Measurements from ENCODE around the gene FOXL2. TPM values are rescaled to one million over a fixed set of nuclear protein-coding genes. Genes with fewer than 3 reads are reported as not detected.

Gene FOXL2
- total RNA-seq, 1 experiment from 2014 or later = 0.22 TPM

- no peaks in the 10 kb centered on the region for H3K79me2 ChIP-seq (ENCODE audit: insufficient read depth, low read length)
- no peak overlapping the region for H2BK12ac ChIP-seq (ENCODE audit: insufficient read length, low read depth, low read length)
- H3K27ac ChIP-seq (ENCODE audit: insufficient read length, low read depth, low read length) = no peak overlapping the region
- Mint-ChIP-seq H3K4me1 (no peaks in the 10 kb centered on the region), H3K27ac (no peak overlapping the region), H3K9me3 (peaks cover 3 to 7% of the 10 kb centered on the region in 2 experiments; a peak in 4 of 5 replicates), H3K4me3 (no peak overlapping the region), H3K36me3 (ENCODE audit: insufficient read depth in 1 of 3, low read depth in 3 of 3) (no peaks in the 10 kb centered on the region), H3K27me3 (ENCODE audit: low read depth) (peaks cover 41% of the 10 kb centered on the region)
- no peak overlapping the region for H3K56ac ChIP-seq (ENCODE audit: insufficient read length, low read depth, low read length)
- H2BK120ac ChIP-seq (ENCODE audit: low read depth, low read length, poor library complexity, severe bottlenecking) = no peak overlapping the region
- H3K14ac ChIP-seq (ENCODE audit: insufficient read depth, low read length) = no peak overlapping the region
- no peaks in the 10 kb centered on the region for H3K79me1 ChIP-seq (ENCODE audit: insufficient read depth, low read depth, low read length, poor library complexity, severe bottlenecking)
- H3K4ac ChIP-seq (ENCODE audit: low read depth, low read length) = no peak overlapping the region
- H4K5ac ChIP-seq (ENCODE audit: insufficient read length, low read depth, low read length) = no peak overlapping the region
- H3K23ac ChIP-seq (ENCODE audit: insufficient read length, low read depth, low read length) = no peak overlapping the region
- no peak overlapping the region for H2BK15ac ChIP-seq (ENCODE audit: low read depth, low read length)
- no CpG with 5 or more reads among the region's 1 CpG for WGBS (ENCODE audit: extremely low coverage, insufficient read length, low lambda C conversion rate)
- H3K4me2 ChIP-seq (ENCODE audit: insufficient read depth, insufficient read length, low read length) = no peak overlapping the region
- H3K23me2 ChIP-seq (ENCODE audit: insufficient read length, low read depth, low read length, poor library complexity, severe bottlenecking) = no peaks in the 10 kb centered on the region
- no peaks in the 10 kb centered on the region for H3K9me3 ChIP-seq (ENCODE audit: control insufficient read depth, low read depth, low read length)
- no peak overlapping the region for H4K8ac ChIP-seq (replicated peaks; ENCODE audit: insufficient read length, low read depth, low read length)
- no peak overlapping the region for H3K9ac ChIP-seq (ENCODE audit: extremely low read depth, insufficient read length, low read length)
- H3K27me3 ChIP-seq (ENCODE audit: insufficient read depth, low read length) = no peaks in the 10 kb centered on the region
- TF ChIP-seq CTCF (conservative IDR thresholded peaks at IDR 0.05) = no peak
- H4K91ac ChIP-seq (ENCODE audit: insufficient read length, low read depth, low read length) = no peak overlapping the region
- no peaks in the 10 kb centered on the region for H4K20me1 ChIP-seq (ENCODE audit: control insufficient read depth, insufficient read depth, insufficient read length)
- H2AFZ ChIP-seq (ENCODE audit: low read length) = no peak overlapping the region
- H2AK5ac ChIP-seq (ENCODE audit: insufficient read length, low read length) = no peak overlapping the region
- no peak for DNase-seq
- no peak overlapping the region for H3T11ph ChIP-seq (ENCODE audit: low read length)
- H2BK5ac ChIP-seq (ENCODE audit: insufficient read length, low read length) = no peak overlapping the region
- H3K18ac ChIP-seq (ENCODE audit: insufficient read length, low read depth, low read length) = no peak overlapping the region
- H3K4me1 ChIP-seq (ENCODE audit: insufficient read depth, low read length) = no peaks in the 10 kb centered on the region
- no peak overlapping the region for H2BK20ac ChIP-seq (ENCODE audit: low read depth, low read length, poor library complexity, severe bottlenecking)
Observed at GRCh38 chr3:138995706-138996105, 48.8 kb upstream of the FOXL2 start.

Measured in H9 (cell line).